GM21717 (cell line): ENCODE results near the gene MCM3.

Experiments
- ATAC-seq: cut with Tn5 transposase; IDR thresholded peaks from one replicate; pipeline ENCODE4 v1.9.1; 2021; ENCODE audit warnings: mild to moderate bottlenecking, moderate library complexity; ENCODE audit not compliant: unreplicated experiment

MCM3 gene

DNA sequence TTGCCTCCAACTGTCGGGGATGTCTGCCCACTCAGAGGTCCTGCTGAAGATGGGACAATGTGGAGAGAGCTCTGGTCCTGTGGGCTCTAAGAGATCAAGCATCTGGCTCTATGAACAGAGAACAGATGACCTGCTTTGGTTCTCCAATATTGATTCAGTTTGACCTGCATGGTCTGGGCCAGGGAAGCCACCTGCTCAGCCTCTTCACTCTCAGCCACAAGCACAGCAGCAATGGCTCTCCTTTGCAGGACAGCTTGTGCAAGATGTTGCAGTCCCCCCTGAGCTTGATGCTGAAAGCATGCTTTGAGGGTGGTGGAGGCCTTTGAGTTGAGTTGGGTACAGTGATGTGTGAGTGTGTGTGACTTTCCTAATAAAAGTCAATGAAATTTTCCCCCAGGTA lies 18.6 kb upstream of the MCM3 start:
- ATAC-seq = no peak

DNA sequence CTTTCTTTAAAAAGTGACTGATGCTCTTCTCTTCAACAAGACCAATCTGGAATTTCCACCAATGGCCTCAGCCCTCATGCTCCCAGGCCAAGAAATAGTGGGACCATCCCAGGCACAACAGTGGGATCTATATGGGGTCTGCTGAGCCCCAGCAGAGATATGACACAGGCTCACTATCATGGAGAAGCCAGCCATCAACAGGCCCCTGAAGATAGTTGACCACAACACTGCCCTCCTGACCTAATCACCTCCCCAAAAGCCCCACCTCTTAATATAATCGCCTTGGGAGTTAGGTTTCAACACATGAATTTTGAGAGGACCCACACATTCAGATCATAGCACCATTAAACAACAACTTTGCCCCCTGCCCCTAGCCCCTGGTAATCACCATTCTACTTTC lies 16.8 kb upstream of the MCM3 start:
- no peak for ATAC-seq

DNA sequence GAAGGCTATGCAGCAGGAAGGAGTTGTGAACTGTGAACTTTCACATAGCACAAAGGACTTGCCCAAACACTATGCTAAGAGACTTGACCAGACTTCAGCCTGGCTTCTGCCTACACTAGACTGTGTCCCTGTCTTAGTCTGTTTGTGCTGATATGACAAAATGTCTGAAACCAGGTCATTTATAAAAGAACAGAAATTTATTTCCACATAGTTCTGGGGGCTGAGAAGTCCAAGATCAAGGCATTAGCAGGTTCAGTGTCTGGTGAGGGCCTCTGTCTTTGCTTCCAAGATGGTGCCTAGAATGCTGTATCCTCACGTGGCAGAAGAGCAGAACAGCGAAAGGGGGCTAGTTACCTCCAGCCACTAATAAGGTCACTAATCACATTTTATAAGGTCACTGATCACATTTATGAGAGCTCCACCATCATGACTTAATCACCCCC lies 16.0 kb upstream of the MCM3 start:
- no peak for ATAC-seq

DNA sequence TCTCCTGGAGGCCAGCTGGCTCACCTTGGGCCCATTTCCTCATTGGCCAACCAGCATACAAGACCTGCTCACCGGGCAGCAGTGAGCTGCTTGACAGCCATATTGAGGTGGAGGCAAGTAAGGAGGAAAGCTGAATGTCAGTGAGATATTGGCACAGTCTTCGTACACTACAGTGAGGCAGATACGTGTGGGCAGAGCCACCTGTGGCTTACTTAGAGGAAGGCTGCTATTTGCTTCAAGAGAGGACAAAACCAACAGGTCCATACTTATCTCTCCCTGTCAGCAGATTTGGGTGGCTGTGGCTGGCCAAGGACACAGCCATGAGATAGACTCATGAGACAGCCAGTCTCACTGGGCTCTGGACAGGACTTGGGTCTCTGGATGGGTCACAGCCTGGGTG lies 15.1 kb upstream of the MCM3 start:
- ATAC-seq = no peak

DNA sequence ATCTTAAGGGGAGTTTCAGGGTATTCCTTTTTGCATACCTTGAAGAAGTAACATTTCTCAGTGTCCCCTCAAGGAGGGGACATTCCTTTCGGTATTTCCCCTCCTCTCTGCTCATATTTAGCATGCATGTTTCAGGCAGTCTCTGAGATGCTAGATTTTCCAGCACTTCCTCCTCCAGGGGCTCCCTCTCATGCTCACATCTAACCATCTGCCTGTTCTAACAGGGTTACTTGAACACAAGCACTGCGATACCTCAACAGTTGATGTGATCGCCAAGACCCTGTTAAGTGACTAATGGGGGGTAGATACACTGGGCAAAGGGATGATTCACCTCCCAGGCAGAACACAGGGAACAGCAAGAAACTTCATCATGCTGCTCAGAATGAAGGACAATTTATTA lies 12.9 kb upstream of the MCM3 start:
- ATAC-seq = peak; percentile 41

DNA sequence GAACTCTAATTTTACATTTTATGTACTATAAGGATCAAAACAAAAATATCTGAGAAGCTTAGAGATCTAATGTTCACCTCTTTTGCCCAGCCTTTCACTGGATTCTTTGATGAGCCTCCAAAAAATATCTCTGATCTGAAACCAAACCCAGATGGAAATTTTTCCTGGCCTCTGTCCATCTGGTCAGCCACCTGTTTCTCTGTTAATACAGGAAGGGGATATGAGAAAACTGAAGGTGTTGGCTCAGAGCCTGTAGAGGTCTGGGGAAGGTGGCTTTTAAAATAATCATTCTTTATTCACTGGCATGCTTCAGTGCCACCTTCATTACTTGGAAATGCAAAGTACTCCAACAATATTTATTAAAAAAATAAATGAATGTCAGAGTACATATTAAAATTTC lies 8.5 kb upstream of the MCM3 start:
- no peak for ATAC-seq

DNA sequence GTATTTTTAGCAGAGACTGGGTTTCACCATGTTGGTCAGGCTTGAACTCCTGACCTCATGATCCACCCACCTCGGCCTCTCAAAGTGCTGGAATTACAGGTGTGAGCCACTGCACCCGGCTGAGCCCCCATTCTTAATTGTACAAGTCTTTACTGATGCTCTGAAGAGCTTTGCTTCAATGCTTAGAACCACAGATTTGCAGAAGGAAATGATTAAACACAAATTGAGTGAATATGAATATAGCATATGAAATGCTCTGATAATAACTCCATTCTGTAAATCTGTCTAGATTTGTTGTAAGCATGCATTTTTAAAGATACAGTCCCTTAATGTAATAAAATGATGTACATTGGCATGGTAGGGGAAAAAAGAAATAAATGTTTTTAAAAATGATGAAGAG lies 4.3 kb upstream of the MCM3 start:
- no peak for ATAC-seq

DNA sequence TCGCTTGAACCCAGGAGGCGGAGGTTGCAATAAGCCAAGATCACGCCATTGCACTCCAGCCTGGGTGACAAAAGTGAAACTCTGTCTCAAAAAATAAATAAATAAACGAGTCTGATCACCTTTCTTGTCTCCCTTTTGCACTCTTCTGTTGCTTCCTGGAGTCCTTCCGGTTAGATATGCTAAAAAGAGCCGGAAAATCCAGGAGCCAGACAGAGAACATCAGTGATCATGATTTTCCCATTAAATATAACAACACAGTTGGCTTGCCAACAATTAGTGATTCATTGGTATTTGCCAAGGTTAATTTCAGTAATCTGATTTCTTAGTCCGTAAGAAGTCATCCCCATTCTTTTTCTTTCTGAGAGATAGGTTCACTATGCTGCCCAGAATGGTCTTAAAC lies 3.7 kb upstream of the MCM3 start:
- no peak for ATAC-seq

DNA sequence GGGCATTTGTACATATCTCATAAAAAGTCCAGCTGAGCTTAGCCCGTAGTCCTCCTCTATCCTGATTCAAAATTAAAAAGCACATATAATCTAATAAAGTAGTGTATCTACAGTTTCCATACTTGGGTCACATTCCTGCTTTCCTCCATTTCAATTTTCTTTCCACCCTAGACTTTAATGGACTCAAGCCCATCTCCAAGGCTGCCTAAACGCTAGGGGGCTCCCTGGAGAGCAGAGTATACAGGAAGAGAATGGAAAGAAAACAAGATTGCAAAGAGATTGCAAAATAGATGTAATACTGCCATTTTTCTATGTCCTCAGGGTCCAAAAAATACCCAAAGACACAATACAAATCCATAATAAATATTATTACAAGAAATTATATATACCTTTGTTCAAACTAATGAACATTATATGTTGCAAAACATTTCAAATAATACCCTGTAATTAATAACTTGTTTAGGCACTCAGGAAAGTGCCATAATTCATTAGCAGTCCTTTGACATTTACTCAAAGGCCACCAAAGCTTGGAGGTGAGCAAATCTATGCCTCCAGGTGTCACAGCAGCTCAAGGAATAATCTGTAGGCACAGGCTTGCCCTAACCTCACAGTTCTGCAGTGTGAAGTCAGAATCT lies 2.4 kb upstream of the MCM3 start:
- no peak for ATAC-seq

DNA sequence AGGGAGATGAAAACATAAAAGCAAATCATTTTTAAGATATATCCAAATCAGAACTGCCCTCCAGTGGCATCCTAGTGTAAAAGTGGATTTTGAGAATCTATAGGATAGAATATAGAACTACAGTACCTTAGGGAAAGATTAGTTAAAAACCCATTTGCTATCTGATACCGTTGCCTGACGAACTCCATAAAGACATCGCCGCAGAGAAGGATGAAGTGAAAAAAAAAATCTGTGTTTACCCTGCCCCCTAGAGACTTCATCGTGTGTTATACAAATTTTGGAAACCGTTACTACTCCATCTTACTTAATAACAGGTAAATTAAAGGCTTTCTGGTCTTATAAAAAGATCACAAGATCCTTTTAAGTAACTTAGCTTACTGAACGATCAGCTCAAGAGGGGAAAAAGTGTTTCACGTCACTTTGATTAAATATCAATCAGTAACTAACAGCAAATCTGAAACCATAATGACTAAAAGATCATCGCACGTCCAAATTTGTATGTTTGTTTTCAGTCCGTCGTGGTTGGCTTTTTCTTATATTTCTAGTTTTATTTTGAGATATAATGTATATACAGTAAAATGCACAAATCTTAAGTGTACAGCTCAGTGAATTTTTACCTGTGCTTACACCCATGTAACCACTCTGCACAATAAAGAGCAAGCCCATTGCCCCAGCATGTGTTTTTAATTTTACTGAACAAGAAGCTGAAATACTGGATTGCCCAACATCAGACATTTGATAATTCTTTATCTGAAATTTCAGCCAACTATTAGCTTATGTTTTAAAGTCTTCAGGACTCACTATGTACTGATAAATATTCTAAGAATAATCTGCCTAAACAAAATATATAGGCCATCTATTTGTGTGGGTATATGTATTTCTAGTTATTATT lies 881 bp upstream of the MCM3 start:
- no peak for ATAC-seq

DNA sequence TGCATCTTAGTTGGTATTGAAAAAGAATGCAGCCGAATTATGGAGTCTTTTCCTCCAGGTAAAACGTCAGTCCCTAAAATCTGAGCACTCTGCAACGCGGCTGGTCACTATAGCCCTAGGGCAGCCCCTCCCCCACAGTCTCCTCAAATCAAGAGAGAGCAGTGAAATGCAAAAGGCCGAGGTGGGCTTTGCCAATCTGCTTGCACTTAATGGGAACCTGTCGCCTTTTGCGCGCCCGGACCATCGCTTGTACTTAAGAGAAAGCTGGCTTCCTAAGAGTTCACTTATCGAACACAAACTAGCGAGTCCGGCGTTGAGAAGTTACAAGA lies 447 bp downstream of the MCM3 start:
- no peak for ATAC-seq

DNA sequence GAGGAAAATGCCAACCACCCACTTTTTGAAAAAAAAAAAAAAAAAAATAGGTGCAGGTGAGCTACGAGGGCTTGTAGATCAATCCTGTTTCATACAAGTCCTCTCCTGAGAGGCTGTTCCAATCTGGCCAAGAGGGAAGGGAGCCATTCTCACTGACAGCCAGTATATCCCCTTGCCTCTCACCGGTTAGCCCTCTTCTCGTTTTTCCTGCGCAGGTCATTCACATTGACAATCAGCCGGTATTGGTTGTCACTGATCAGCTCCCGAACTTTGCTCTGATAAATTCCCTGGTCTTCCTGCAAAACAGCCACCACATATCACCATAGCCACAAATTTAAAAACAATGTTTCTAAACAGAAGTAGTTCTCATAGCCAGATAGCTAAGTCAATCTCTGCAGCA lies 1.4 kb downstream of the MCM3 start:
- no peak for ATAC-seq

DNA sequence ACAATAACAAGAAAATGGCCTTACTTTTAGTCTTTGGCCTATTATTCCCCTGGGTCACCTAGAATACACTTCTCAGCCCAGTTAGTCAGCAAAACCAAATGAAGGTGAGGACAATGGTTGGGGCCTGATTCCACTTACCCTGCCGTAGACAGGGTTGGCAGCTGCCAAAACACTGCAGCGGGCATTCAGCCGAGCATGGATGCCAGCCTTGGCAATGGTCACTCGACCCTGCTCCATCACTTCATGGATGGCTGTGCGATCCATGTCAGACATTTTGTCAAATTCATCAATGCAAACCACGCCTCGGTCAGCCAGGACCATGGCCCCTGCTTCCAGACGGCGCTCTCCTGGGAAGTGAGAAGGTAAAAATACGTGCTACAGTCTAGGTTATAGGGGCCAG lies 8.4 kb downstream of the MCM3 start:
- ATAC-seq = no peak

DNA sequence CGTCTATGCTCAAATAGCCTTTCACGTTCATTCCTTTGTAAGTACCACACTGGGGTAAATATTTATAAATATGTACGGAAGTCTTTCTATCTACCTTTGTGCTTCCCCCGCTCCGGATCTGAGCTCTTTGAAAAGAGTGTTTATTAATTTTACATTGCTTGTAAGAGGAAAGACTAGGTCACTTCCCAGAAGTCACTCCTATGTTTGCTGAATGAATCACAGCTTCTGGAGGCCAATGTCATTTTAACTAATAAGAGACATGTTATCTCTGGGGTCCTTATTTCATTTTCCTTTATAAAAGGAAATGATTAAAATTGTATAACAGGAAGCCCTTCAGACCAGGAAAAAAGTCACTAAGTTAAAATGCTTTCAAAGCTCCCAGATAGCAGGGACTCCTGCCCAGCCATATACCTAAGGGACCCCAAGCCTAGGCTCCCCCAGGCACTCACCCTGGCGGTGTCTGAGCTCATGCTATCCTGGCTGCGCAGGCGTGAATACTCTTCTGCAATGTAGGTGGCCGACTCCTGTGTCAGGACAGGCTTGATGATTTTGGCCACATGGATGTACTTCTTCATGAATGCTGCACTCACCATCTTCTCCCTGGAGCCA lies 12.6 kb downstream of the MCM3 start:
- no peak for ATAC-seq

DNA sequence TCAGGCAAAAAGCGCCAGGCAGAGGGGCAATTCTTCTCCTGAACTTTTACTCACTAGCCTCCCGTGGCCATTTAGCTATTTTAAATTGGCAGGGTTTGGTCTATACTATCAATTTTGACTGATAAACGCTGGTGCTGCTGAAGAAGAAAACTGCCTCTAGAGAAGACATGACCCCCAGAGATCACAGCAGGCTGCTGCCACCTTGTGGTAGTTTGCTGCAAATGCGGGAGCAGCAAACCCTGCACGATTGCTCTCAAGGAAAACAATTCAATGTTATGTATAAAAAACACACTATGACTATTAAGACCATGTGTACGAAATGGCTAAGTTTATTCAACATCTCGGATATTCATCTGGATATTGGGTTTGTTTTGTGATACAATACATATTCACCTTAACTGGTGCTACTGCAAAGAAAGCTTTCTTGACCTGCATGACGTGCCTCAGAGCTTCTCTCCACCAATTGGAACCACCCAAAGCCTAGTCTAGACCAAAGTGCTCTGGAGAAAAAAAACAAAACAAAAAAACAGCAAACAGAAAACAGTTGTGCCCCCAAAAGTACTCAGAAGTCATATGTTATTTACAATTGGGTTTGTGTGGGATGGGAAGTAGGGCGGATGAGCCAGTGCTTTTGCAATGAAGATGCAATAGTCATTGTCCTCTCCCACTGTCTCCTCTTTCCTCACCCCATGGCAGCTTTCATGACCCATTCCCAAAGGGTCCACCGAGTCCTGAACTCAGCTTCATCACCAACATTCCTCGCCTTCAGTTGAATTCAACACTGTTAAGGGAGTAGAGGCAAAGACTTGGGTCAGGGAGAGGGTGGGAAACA lies 20.6 kb downstream of the MCM3 start:
- ATAC-seq = peak; percentile 61

DNA sequence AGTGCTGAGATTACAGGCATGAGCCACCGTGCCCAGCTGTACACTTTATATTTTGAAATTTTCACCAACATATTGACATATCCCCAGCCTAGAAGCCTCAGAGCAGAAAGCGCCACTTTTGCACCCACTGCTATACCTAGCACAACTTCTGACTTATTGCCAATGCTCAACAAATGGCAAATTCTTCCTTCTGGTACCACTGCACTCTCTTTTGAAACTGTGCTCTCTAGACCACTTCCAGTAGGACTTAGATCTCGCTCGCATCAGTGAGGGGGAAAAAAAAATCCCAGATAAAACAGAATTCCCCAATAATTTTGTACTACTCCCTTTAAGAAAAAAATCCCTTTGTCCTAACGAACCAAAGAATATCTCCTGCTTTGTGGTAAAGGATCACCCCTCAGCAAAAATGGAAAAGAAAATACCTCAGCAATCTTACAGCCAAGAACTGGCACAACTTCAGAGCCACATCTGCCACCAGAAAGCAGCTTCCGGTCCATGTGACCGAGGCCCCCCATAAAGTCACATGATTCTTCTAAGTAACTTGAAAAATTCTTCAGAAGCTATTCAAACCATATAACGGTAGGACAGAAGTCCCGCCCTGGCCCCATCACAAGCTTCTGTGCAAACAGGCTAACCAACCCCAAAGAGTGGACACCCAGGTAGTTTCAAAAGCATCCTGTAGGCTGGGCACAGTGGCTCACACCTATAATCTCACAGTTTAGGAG lies 21.8 kb downstream of the MCM3 start:
- ATAC-seq = no peak

DNA sequence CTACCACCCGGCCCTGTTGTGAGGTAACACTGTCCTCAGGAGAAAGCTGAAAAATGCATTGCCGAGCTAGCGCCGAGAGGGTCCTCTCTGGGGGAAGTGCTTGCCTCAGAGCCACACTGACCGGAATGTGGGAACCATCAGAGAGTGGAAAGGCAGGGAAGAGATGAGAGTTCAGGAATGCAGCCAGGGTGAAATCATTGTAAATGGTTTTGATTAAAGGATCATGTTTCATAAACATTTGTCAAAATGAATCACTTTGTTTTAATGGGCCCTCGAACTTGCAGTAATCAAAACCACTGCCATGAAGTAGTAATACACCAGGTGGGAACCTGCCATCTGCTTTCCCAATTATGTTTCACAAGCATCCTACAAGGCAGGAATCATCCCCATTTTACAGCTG lies 23.3 kb downstream of the MCM3 start:
- ATAC-seq = no peak

DNA sequence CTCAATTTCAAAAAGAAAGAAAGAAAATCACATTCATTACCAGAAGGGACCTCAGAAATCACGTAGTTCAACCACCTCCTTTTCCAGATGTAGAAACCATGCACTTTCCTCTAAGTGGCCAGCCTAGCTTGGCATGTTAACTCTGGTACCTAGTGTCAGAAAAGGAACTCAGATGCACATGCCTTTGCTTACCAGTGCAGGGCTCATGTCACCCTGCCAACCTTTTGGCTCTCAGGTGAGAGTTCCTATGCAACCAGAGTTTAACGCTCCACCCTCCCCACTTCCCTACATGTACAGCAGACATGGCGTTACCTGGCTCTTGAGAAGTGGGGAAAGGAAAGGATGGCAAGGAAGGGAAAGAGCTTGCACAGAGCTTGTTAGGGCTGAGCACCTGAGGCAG lies 23.9 kb downstream of the MCM3 start:
- ATAC-seq = no peak

DNA sequence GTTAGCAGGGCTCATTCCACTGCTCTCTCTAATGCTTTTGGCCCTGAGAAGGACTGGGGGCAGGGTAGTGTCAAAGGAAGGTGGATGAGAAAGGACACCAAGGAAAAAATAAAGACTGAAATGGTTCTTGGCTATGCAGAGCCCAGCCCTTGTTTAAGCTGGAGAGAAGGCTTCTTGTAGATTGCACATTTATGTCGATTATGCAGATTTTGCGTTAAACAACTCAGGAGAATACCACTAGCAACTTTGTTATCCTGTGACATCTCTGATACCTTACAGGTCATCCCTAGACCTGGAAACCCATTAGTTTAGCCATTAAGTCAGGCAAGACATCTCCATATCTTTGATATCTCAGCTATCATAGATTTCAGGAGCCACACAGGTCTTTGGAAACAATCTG lies 29.1 kb downstream of the MCM3 start:
- no peak for ATAC-seq

DNA sequence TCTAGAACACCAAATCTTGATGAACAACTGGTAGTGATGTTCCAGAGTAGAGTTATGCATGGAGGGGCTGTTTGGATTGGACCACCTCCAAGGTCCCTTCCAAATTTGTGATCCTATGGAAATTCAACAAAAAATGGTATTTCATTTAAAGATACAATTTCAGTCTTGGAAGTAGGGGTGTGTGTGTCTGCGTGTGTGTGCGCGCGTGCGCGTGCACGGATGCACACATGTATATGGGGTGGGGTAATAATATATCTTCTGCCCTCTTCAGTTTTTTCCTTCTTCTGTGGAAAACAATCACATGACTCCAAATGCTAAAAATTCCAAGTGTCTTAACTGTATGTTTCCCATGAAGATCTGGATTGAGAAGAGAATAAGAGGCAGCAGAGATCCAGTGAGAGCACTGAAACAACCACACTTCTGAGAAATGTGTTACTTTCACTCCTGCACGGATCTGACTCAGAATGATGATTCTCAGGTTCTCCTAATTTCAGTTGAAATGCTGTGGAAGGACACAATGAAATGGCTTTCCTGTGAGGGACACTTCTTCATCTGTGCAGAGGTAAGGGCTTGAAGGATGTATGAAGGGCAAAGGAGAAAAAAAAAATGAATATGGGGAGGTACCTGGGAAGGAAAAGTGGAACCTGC lies 29.7 kb downstream of the MCM3 start:
- no peak for ATAC-seq
